Endothelial cell of umbilical vein (primary cell): ENCODE measurements around the gene NRP2. TPM values are rescaled to one million over a fixed set of nuclear protein-coding genes. Genes with fewer than 3 reads are reported as not detected.

Source experiments
- BruUV-seq: library from RNA; stranded (reverse); fragments of 400-500 nt; replicated peaks from 2 replicates; lab custom pipeline; 2021; lab: Mats Ljungman, UMichigan
- CTCF ChIA-PET: fragments of 300-600, 350-600 bp; sonication (Branson Sonifier 250); formaldehyde crosslinking; loops from one replicate; lab custom pipeline; 2021; ENCODE audit warnings: antibody characterized with exemption, inconsistent platforms; lab: Charles Lee
- POLR2A ChIA-PET: fragments of 300-600, 350-600 bp; sonication (Branson Sonifier 250); formaldehyde crosslinking; loops from one replicate; lab custom pipeline; 2021; ENCODE audit warnings: antibody characterized with exemption, inconsistent platforms; lab: Charles Lee
- DNase-seq: peaks from one replicate; pipeline ENCODE4 v3.0.0-alpha.2; 2011; ENCODE audit warnings: low read depth, low spot score
- FAIRE-seq: peaks from 2 replicates; lab custom pipeline; 2011; peaks lifted over from hg19 to GRCh38; lab: Jason Lieb, UNC
- H2AFZ ChIP-seq: 2 replicates; pipeline ENCODE4 v1.6.0; 2012; ENCODE audit warnings: low read depth, low read length, control low read depth, inconsistent platforms
- H3K27ac ChIP-seq: 2 replicates; pipeline ENCODE4 v1.5.1; 2011; ENCODE audit warnings: low read depth, mild to moderate bottlenecking, control low read depth, low read length, moderate library complexity; ENCODE audit not compliant: insufficient read depth
- H3K27me3 ChIP-seq, 2 experiments: 2 replicates each; pipeline versions ENCODE4 v1.6.0 to v1.6.1; 2011; ENCODE audit warnings: low read length in 2 of 2, mixed read lengths in 1 of 2; ENCODE audit not compliant: control insufficient read depth in 2 of 2, insufficient read depth in 2 of 2
- H3K36me3 ChIP-seq, 2 experiments: 2 replicates in 1 of 2; 3 replicates in 1 of 2; pipeline ENCODE4 v1.5.1; 2011; ENCODE audit warnings: low read length in 2 of 2, mild to moderate bottlenecking in 1 of 2, moderate library complexity in 1 of 2; ENCODE audit not compliant: control insufficient read depth in 2 of 2, insufficient read depth in 2 of 2; ENCODE audit errors: extremely low read depth in 1 of 2
- H3K4me1 ChIP-seq: 3 replicates; pipeline ENCODE4 v1.5.1; 2011; ENCODE audit warnings: mild to moderate bottlenecking, low read length; ENCODE audit not compliant: control insufficient read depth, insufficient read depth; ENCODE audit errors: extremely low read depth
- H3K4me2 ChIP-seq: 2 replicates; pipeline ENCODE4 v1.6.1; 2011; ENCODE audit warnings: low read length, control low read depth, mixed read lengths; ENCODE audit not compliant: insufficient read depth
- H3K4me3 ChIP-seq, 3 experiments: fragments of 200-600 bp in 1 of 3; sonication (generic), shearing (Covaris generic) in 1 of 3; replicated peaks in 1 of 3; 2 replicates each; pipeline ENCODE4 v1.5.1; 2011 to 2016; ENCODE audit warnings: control low read depth in 3 of 3, low read length in 3 of 3, mild to moderate bottlenecking in 2 of 3, inconsistent platforms in 1 of 3, low read depth in 1 of 3, moderate library complexity in 1 of 3; ENCODE audit not compliant: insufficient read depth in 1 of 3
- H3K79me2 ChIP-seq: 2 replicates; pipeline ENCODE4 v1.6.0; 2012; ENCODE audit warnings: low read length, inconsistent platforms; ENCODE audit not compliant: control insufficient read depth, insufficient read depth
- H3K9ac ChIP-seq: replicated peaks from 2 replicates; pipeline ENCODE3; 2011; ENCODE audit warnings: low read length, control low read depth; ENCODE audit not compliant: insufficient read depth; ENCODE audit errors: extremely low read depth
- H3K9me1 ChIP-seq: replicated peaks from 3 replicates; pipeline ENCODE4 v1.6.0; 2011; ENCODE audit warnings: mild to moderate bottlenecking, low read length; ENCODE audit not compliant: control insufficient read depth, insufficient read depth; ENCODE audit errors: extremely low read depth
- H3K9me3 ChIP-seq: replicated peaks from 2 replicates; pipeline ENCODE4 v1.5.1; 2012; ENCODE audit warnings: low read length, inconsistent platforms; ENCODE audit not compliant: control insufficient read depth, insufficient read depth
- H4K20me1 ChIP-seq: replicated peaks from 2 replicates; pipeline ENCODE3; 2011; ENCODE audit warnings: mild to moderate bottlenecking, low read length; ENCODE audit not compliant: control insufficient read depth, insufficient read depth; ENCODE audit errors: extremely low read depth
- EZH2 ChIP-seq: IDR thresholded peaks from 2 replicates; pipeline ENCODE4 v1.6.1; 2012; ENCODE audit warnings: borderline replicate concordance, low read depth, mild to moderate bottlenecking, moderate library complexity, low read length, inconsistent platforms; ENCODE audit not compliant: severe bottlenecking
- FOS ChIP-seq: IDR thresholded peaks from 2 replicates; pipeline ENCODE4 v1.6.1; 2011; ENCODE audit warnings: mild to moderate bottlenecking, low read length, moderate library complexity, borderline replicate concordance; ENCODE audit not compliant: insufficient read depth
- GATA2 ChIP-seq: IDR thresholded peaks from 2 replicates; pipeline ENCODE4 v1.7.0; 2011; ENCODE audit warnings: low read depth, mild to moderate bottlenecking, moderate library complexity, mixed read lengths, low read length; ENCODE audit not compliant: insufficient read length, insufficient read depth
- JUN ChIP-seq: IDR thresholded peaks from 2 replicates; pipeline ENCODE4 v1.6.1; 2011; ENCODE audit warnings: borderline replicate concordance, low read depth; ENCODE audit not compliant: insufficient read length, insufficient read depth
- MYC ChIP-seq: IDR thresholded peaks from one replicate; pipeline ENCODE4 v1.6.1; 2011; ENCODE audit warnings: mild to moderate bottlenecking, low read depth, low read length
- dilution Hi-C: fragments of 300-500 bp; cut with MboI; formaldehyde crosslinking; loops from one replicate; pipeline ENCODE4 v1.15.0; 2019; ENCODE audit warnings: low sequenced_read_pairs; ENCODE audit not compliant: extremely low pct_ligation_motif_present
- intact Hi-C: fragments of 100-400 bp; cut with micrococcal nuclease; formaldehyde crosslinking; loops from one replicate; pipeline ENCODE4 v1.10.0; 2022
- polyA plus RNA-seq, 4 experiments: library from polyadenylated mRNA; depleted of rRNA in 3 of 4; stranded (reverse) in 3 of 4; unstranded in 1 of 4; fragments of >200 nt; gene quantifications; 2 replicates each; pipeline versions ENCODE4 v1.2.1 to v1.2.3, GENCODE V29; 2011 to 2012; ENCODE audit warnings: missing spikeins in 1 of 4
- total RNA-seq: library from RNA; stranded (reverse); gene quantifications from 2 replicates; pipeline ENCODE4 v1.2.3, GENCODE V29; 2021
- TF ChIP-seq, protein P1 (sequence below), 2 donors: IDR thresholded peaks; 1 replicate in 1 of 2; 2 replicates in 1 of 2; pipeline ENCODE4 v1.5.1; 2011; ENCODE audit warnings: low read length in 2 of 2, mild to moderate bottlenecking in 2 of 2, moderate library complexity in 2 of 2, control low read depth in 1 of 2, inconsistent platforms in 1 of 2, low read depth in 1 of 2; ENCODE audit not compliant: insufficient read depth in 1 of 2; ENCODE audit errors: extremely low read depth in 1 of 2

NRP2 gene
- total and polyA plus RNA-seq, 2 donors (not counting 3 experiments of a cell fraction or from before 2014, with no cell fraction given) = 160 to 240 TPM

- dilution Hi-C loops = no loop called here
- TF ChIP-seq JUN (no peak), EZH2 (no peak), FOS (no peak), MYC (no peak), GATA2 (no peak)
- TF ChIP-seq, protein P1, sequence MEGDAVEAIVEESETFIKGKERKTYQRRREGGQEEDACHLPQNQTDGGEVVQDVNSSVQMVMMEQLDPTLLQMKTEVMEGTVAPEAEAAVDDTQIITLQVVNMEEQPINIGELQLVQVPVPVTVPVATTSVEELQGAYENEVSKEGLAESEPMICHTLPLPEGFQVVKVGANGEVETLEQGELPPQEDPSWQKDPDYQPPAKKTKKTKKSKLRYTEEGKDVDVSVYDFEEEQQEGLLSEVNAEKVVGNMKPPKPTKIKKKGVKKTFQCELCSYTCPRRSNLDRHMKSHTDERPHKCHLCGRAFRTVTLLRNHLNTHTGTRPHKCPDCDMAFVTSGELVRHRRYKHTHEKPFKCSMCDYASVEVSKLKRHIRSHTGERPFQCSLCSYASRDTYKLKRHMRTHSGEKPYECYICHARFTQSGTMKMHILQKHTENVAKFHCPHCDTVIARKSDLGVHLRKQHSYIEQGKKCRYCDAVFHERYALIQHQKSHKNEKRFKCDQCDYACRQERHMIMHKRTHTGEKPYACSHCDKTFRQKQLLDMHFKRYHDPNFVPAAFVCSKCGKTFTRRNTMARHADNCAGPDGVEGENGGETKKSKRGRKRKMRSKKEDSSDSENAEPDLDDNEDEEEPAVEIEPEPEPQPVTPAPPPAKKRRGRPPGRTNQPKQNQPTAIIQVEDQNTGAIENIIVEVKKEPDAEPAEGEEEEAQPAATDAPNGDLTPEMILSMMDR (IDR thresholded peaks at IDR 0.05; ENCODE audit: extremely low read depth in 1 of 2, insufficient read depth in 1 of 2, low read depth in 1 of 2, low read length in 2 of 2) = no peak
- FAIRE-seq (no peak), DNase-seq (no peak)
- CTCF ChIA-PET = no interaction called here
- POLR2A ChIA-PET = no interaction called here
- no peak overlapping the region for H3K9ac ChIP-seq
- no peaks in the 10 kb centered on the region for H4K20me1 ChIP-seq
- H3K4me2 ChIP-seq = no peak overlapping the region
- H3K36me3 ChIP-seq = no peaks in the 10 kb centered on the region
- no TSS peak for BruUV-seq
- no peak overlapping the region for H3K4me3 ChIP-seq
- intact Hi-C loops = no loop called here
- H3K27ac ChIP-seq = no peak overlapping the region
- no peaks in the 10 kb centered on the region for H3K4me1 ChIP-seq
- H2AFZ ChIP-seq = peak overlapping the region; percentile 30
- no peaks in the 10 kb centered on the region for H3K9me3 ChIP-seq
- H3K79me2 ChIP-seq = no peaks in the 10 kb centered on the region
- no peaks in the 10 kb centered on the region for H3K27me3 ChIP-seq
- no peaks in the 10 kb centered on the region for H3K9me1 ChIP-seq
Measured at GRCh38 chr2:205670292-205670691, 12.0 kb upstream of the NRP2 start.
